H9 (cell line): ENCODE measurements around the gene NFS1. TPM values are rescaled to one million over a fixed set of nuclear protein-coding genes. Genes with fewer than 3 reads are reported as not detected.
A peak's percentile ranks its signal among the peaks of the same experiment; 100 is the strongest.

Source experiments
- DNase-seq: peaks from one replicate; pipeline ENCODE4 v3.0.0-alpha.2; 2017
- H2AFZ ChIP-seq: one replicate; pipeline ENCODE4 v1.6.1; 2013; ENCODE audit warnings: mild to moderate bottlenecking, low read length, control low read depth, moderate library complexity
- H2AK5ac ChIP-seq: 2 replicates; pipeline ENCODE4 v1.6.1; 2013; ENCODE audit warnings: low read length, control low read depth, mixed read lengths; ENCODE audit not compliant: insufficient read length
- H2BK120ac ChIP-seq: one replicate; pipeline ENCODE4 v1.6.1; 2013; ENCODE audit warnings: low read depth, mild to moderate bottlenecking, low read length, control low read depth, inconsistent platforms; ENCODE audit not compliant: poor library complexity, severe bottlenecking
- H2BK12ac ChIP-seq: 2 replicates; pipeline ENCODE4 v1.6.1; 2013; ENCODE audit warnings: low read length, control low read depth, mixed read lengths, low read depth; ENCODE audit not compliant: insufficient read length
- H2BK15ac ChIP-seq: 2 replicates; pipeline ENCODE4 v1.6.1; 2013; ENCODE audit warnings: low read depth, low read length, control low read depth
- H2BK20ac ChIP-seq: one replicate; pipeline ENCODE4 v1.6.1; 2013; ENCODE audit warnings: low read depth, mild to moderate bottlenecking, low read length, control low read depth, inconsistent platforms; ENCODE audit not compliant: poor library complexity, severe bottlenecking
- H2BK5ac ChIP-seq: 2 replicates; pipeline ENCODE4 v1.6.1; 2013; ENCODE audit warnings: low read length, control low read depth, mixed read lengths; ENCODE audit not compliant: insufficient read length
- H3K14ac ChIP-seq: 2 replicates; pipeline ENCODE4 v1.6.1; 2013; ENCODE audit warnings: low read length, control low read depth; ENCODE audit not compliant: insufficient read depth
- H3K18ac ChIP-seq: 2 replicates; pipeline ENCODE4 v1.6.1; 2013; ENCODE audit warnings: low read depth, mild to moderate bottlenecking, mixed read lengths, low read length, control low read depth; ENCODE audit not compliant: insufficient read length
- H3K23ac ChIP-seq: 2 replicates; pipeline ENCODE4 v1.6.1; 2013; ENCODE audit warnings: low read length, control low read depth, mixed read lengths, low read depth; ENCODE audit not compliant: insufficient read length
- H3K23me2 ChIP-seq: 2 replicates; pipeline ENCODE4 v1.6.1; 2013; ENCODE audit warnings: low read depth, mild to moderate bottlenecking, mixed read lengths, low read length, control low read depth; ENCODE audit not compliant: insufficient read length, poor library complexity, severe bottlenecking
- H3K27ac ChIP-seq: 2 replicates; pipeline ENCODE4 v1.5.1; 2013; ENCODE audit warnings: low read length, control low read depth, mixed read lengths, low read depth; ENCODE audit not compliant: insufficient read length
- H3K27me3 ChIP-seq: 2 replicates; pipeline ENCODE4 v1.6.1; 2013; ENCODE audit warnings: low read length, control low read depth, inconsistent platforms; ENCODE audit not compliant: insufficient read depth
- H3K4ac ChIP-seq: 2 replicates; pipeline ENCODE4 v1.6.1; 2013; ENCODE audit warnings: low read depth, mild to moderate bottlenecking, control low read depth, inconsistent platforms, low read length, moderate library complexity
- H3K4me1 ChIP-seq: 2 replicates; pipeline ENCODE4 v1.6.1; 2013; ENCODE audit warnings: low read length, control low read depth, inconsistent platforms; ENCODE audit not compliant: insufficient read depth
- H3K4me2 ChIP-seq: 2 replicates; pipeline ENCODE4 v1.6.1; 2013; ENCODE audit warnings: low read length, control low read depth, mixed read lengths; ENCODE audit not compliant: insufficient read length, insufficient read depth
- H3K56ac ChIP-seq: 2 replicates; pipeline ENCODE4 v1.6.1; 2013; ENCODE audit warnings: low read depth, mild to moderate bottlenecking, mixed read lengths, low read length, control low read depth; ENCODE audit not compliant: insufficient read length
- H3K79me1 ChIP-seq: 2 replicates; pipeline ENCODE4 v1.6.1; 2013; ENCODE audit warnings: low read depth, mild to moderate bottlenecking, moderate library complexity, low read length, control low read depth, inconsistent platforms; ENCODE audit not compliant: insufficient read depth, poor library complexity, severe bottlenecking
- H3K79me2 ChIP-seq: 2 replicates; pipeline ENCODE4 v1.6.1; 2013; ENCODE audit warnings: low read length, control low read depth, inconsistent platforms; ENCODE audit not compliant: insufficient read depth
- H3K9ac ChIP-seq: 2 replicates; pipeline ENCODE4 v1.6.1; 2013; ENCODE audit warnings: low read length, control low read depth, mixed read lengths; ENCODE audit not compliant: insufficient read length; ENCODE audit errors: extremely low read depth
- H3K9me3 ChIP-seq: one replicate; pipeline ENCODE4 v1.6.1; 2013; ENCODE audit warnings: low read depth, low read length, inconsistent platforms; ENCODE audit not compliant: control insufficient read depth
- H3T11ph ChIP-seq: one replicate; pipeline ENCODE4 v1.6.1; 2013; ENCODE audit warnings: mild to moderate bottlenecking, low read length, control low read depth, inconsistent platforms
- H4K20me1 ChIP-seq: one replicate; pipeline ENCODE4 v1.6.1; 2013; ENCODE audit not compliant: control insufficient read depth, insufficient read length, insufficient read depth
- H4K5ac ChIP-seq: 2 replicates; pipeline ENCODE4 v1.6.1; 2013; ENCODE audit warnings: low read depth, mild to moderate bottlenecking, mixed read lengths, low read length, control low read depth; ENCODE audit not compliant: insufficient read length
- H4K8ac ChIP-seq: replicated peaks from 2 replicates; pipeline ENCODE4 v1.6.1; 2013; ENCODE audit warnings: low read length, control low read depth, mixed read lengths, low read depth; ENCODE audit not compliant: insufficient read length
- H4K91ac ChIP-seq: 2 replicates; pipeline ENCODE4 v1.6.1; 2013; ENCODE audit warnings: low read depth, mild to moderate bottlenecking, moderate library complexity, mixed read lengths, low read length, control low read depth; ENCODE audit not compliant: insufficient read length
- H3K27ac Mint-ChIP-seq, 3 experiments: 2 replicates in 2 of 3; 3 replicates in 1 of 3; pipeline ENCODE4 v1.8.0; 2020 to 2021; ENCODE audit warnings: mixed read lengths in 3 of 3, mild to moderate bottlenecking in 1 of 3, moderate library complexity in 1 of 3
- H3K27me3 Mint-ChIP-seq: 2 replicates; pipeline ENCODE4 v1.8.0; 2021; ENCODE audit warnings: low read depth, mild to moderate bottlenecking, moderate library complexity, mixed read lengths
- H3K36me3 Mint-ChIP-seq, 3 experiments: 2 replicates in 2 of 3; 3 replicates in 1 of 3; pipeline ENCODE4 v1.8.0; 2020 to 2021; ENCODE audit warnings: low read depth in 3 of 3, mixed read lengths in 3 of 3; ENCODE audit not compliant: insufficient read depth in 1 of 3
- H3K4me1 Mint-ChIP-seq, 2 experiments: 2 replicates each; pipeline ENCODE4 v1.8.0; 2020; ENCODE audit warnings: mixed read lengths in 2 of 2
- H3K4me3 Mint-ChIP-seq, 2 experiments: 2 replicates in 1 of 2; 3 replicates in 1 of 2; pipeline ENCODE4 v1.8.0; 2020 to 2021; ENCODE audit warnings: mild to moderate bottlenecking in 2 of 2, mixed read lengths in 2 of 2, moderate library complexity in 1 of 2
- H3K9me3 Mint-ChIP-seq, 2 experiments: 2 replicates in 1 of 2; 3 replicates in 1 of 2; pipeline ENCODE4 v1.8.0; 2020; ENCODE audit warnings: mild to moderate bottlenecking in 2 of 2, mixed read lengths in 2 of 2, moderate library complexity in 1 of 2
- CTCF ChIP-seq: fragments of 200-600 bp; sonication (generic); conservative IDR thresholded peaks from 3 replicates; pipeline ENCODE4 v1.8.0; 2021; ENCODE audit warnings: antibody characterized with exemption, mild to moderate bottlenecking
- WGBS: extraction: QIAGEN DNeasy Blood & Tissue Kit; methylation state at CpG from one replicate; pipeline ENCODE4 v1.1.7; 2013; ENCODE audit warnings: missing lambda C conversion rate, low lambda C conversion rate, mixed read lengths; ENCODE audit not compliant: insufficient read length; ENCODE audit errors: extremely low coverage; 5-methylcytosine and 5-hydroxymethylcytosine counted together
- total RNA-seq: library from RNA; stranded (reverse); gene quantifications from 2 replicates; pipeline ENCODE4 v1.2.1, GENCODE V29; 2021

NFS1 gene
- total RNA-seq, 1 experiment from 2014 or later = 26.6 TPM

- H3K27me3 Mint-ChIP-seq = peaks cover 2% of the 10 kb centered on the region; the same call in 1 of the 2 replicates
- Histone ChIP-seq H3K79me1 (no peaks in the 10 kb centered on the region), H2BK20ac (no peak overlapping the region), H2BK5ac (no peak overlapping the region), H3T11ph (no peak overlapping the region), H4K5ac (no peak overlapping the region), H2BK15ac (no peak overlapping the region), H3K27ac (no peak overlapping the region), H2AFZ (no peak overlapping the region), H3K79me2 (no peaks in the 10 kb centered on the region), H3K23ac (no peak overlapping the region), H4K91ac (no peak overlapping the region), H3K4ac (no peak overlapping the region), H2AK5ac (no peak overlapping the region), H3K9me3 (no peaks in the 10 kb centered on the region), H2BK120ac (no peak overlapping the region), H4K8ac (no peak overlapping the region), H4K20me1 (no peaks in the 10 kb centered on the region), H3K56ac (no peak overlapping the region), H3K4me1 (no peaks in the 10 kb centered on the region), H3K23me2 (peaks cover 8% of the 10 kb centered on the region), H3K18ac (no peak overlapping the region), H2BK12ac (no peak overlapping the region), H3K9ac (no peak overlapping the region), H3K27me3 (no peaks in the 10 kb centered on the region), H3K14ac (no peak overlapping the region), H3K4me2 (peak overlapping the region; percentile 94)
- H3K9me3 Mint-ChIP-seq = no peaks in the 10 kb centered on the region
- no peak for TF ChIP-seq CTCF
- peaks cover 9 to 36% (median 26%) of the 10 kb centered on the region in 3 experiments; a peak in 6 of 7 replicates for H3K36me3 Mint-ChIP-seq
- WGBS = no CpG with 5 or more reads among the region's 9 CpGs
- peak overlapping the region in 1 of 3 experiments; percentile 26; a peak in 1 of 7 replicates for H3K27ac Mint-ChIP-seq
- peaks cover 17 to 18% of the 10 kb centered on the region in 2 experiments for H3K4me1 Mint-ChIP-seq
- DNase-seq = no peak
- H3K4me3 Mint-ChIP-seq = peak overlapping the region; percentile 93 to 97
These were observed 1.4 kb downstream of the NFS1 start for GRCh38 chr20:35697696-35698297.
